GM19468 (cell line): Measurements from ENCODE around the gene ADAMTS2.
"Not testable (repeated sequence)": the region's sequence is repeated elsewhere in the genome, so short reads cannot be mapped to it uniquely, and the experiment has no call there.

ENCODE experiments used
- ATAC-seq: cut with Tn5 transposase; IDR thresholded peaks from one replicate; pipeline ENCODE4 v1.9.1; 2021; ENCODE audit warnings: mild to moderate bottlenecking, moderate library complexity, moderate number of reproducible peaks; ENCODE audit not compliant: unreplicated experiment; ENCODE audit errors: extremely low read depth

Gene ADAMTS2

DNA sequence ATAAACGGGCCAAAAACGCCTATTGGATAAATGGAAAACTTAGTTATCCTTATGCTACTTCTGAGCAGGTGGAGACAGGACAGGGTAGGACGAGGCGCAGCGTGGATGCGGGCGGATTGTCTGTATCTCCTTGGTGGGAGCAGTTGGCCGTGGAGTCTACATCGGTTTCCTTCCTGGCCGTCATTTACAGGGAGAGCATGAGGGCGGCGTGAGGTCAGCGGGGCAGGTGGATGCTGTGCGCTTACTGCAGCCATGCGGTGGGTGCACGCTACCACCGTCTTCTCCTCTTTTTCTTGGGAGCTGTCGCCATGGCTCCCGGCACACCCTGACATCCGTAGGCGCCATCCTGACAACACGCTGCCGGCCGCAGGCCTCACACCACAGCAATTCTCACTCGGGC is 121.3 kb downstream of the ADAMTS2 start:
- no peak for ATAC-seq

- ATAC-seq, result no peak
These were observed 121.7 kb downstream of the ADAMTS2 start for GRCh38 chr5:179223528-179223927.

- no peak for ATAC-seq
These were observed 122.8 kb downstream of the ADAMTS2 start for GRCh38 chr5:179222246-179223017.

GRCh38 chr5:179221877-179222220 is 123.4 kb downstream of the ADAMTS2 start:
- ATAC-seq, result no peak

- ATAC-seq, result no peak
These were observed 123.9 kb downstream of the ADAMTS2 start for GRCh38 chr5:179221196-179221876.

DNA sequence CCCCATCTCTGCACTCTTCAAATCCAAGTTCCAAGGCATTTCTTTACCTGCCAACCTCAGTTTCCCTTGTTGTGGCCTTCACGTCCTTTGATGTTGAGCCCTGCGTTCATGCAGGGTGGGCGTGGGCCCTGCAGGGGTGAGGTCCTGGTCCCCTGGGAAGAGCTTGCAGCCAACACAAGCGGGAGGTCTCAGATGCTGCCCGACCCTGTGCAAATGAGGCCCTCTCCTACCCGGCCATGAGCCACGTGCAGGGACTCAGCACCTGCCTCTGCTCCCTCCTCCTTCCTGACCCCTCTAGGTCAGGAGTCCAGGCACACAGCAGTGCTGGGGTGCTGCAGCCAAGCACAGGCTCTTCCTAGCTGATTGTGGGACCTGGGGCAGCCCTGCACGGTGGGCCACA is 124.5 kb downstream of the ADAMTS2 start:
- ATAC-seq, result no peak

- ATAC-seq, result no peak
These were observed 125.3 kb downstream of the ADAMTS2 start for GRCh38 chr5:179219661-179220620.

GRCh38 chr5:179218943-179219330 is 126.3 kb downstream of the ADAMTS2 start:
- no peak for ATAC-seq

DNA sequence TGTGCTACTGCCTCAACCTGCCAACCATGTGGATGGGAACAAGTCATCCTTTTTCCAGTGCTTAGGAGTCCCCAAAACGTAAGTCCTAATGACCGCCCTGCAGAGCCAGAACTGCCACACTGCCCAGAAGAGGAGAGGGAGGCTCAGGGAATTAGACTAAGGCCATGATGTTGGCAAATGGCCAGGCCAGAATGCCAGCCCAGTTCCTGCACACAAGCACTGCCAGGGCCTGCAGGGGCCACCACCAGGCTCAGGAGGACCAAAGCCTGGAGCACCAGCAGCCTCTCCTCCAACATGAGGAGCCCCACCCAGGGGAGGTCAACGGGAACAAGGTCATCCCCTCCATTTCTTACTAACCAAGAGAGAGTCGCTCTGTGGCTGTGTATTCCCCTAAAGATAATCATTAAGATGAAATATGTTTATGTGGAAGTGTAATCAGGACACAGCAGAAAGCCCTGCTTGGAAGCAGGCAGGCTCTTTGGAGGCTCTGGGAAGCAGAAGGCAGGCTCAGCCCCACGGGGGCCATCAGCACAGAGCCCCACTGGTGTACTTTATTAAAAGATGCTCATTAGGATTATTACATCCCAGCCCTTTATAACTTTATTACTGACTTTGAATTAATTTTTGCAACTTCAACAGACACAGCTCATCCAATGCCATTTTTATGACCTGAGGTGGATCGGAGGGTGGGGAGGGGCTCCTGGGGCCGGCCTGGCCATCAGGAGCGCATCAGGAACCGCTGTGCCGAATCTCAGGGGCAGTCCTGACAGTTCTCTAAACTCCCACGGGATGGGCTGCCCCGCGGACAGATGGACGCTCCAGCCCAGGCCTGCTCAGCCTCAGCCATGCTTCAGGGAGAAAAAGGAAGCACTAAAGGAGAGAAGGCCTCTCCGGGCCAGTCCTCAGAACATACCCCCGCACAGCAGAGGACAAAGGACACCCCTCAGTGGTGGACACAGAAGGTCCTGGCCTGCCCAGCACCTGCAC is 127.0 kb downstream of the ADAMTS2 start:
- ATAC-seq, result no peak

DNA sequence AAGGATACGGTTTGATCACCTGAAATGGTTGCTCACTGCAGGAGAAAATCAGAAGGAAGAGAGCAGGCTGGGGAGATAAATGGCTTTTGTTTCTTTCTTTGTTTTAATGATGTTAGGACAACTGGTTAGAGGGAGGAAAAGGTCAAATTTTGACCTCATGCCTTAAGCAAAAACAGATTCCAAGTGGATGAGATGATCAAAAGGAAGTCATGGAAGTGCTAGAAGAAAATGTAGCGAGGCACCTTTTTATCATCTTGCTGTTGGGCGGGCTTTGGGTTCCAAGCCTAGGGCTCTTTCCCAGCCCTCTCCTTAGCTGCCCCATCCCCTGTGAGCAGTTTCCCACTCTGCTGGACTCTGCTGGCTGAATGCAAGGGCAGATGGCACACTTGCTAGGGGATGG is 127.9 kb downstream of the ADAMTS2 start:
- no peak for ATAC-seq

GRCh38 chr5:179216381-179216780 is 128.9 kb downstream of the ADAMTS2 start:
- not testable (repeated sequence) for ATAC-seq

DNA sequence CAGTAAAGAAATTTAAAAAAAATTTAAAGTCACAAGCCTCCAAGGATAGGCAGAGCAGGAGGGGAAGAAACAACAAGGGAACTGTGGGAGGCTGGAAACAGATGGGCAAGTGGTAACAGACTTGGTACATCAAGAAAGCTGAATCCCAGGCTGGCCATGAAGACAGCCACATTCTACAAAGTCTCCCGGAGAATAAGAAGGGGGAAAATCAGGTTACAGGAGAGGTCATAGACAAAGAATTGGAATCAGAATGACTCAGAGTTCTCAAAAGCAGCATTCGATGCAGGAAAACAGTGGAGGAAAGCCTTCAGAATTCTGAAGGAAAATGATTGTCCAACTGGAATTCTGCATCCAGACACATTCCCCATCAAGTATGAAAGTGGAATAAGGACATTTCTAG is 129.7 kb downstream of the ADAMTS2 start:
- no peak for ATAC-seq

- no peak for ATAC-seq
These were observed 130.6 kb downstream of the ADAMTS2 start for GRCh38 chr5:179214678-179215077.

DNA sequence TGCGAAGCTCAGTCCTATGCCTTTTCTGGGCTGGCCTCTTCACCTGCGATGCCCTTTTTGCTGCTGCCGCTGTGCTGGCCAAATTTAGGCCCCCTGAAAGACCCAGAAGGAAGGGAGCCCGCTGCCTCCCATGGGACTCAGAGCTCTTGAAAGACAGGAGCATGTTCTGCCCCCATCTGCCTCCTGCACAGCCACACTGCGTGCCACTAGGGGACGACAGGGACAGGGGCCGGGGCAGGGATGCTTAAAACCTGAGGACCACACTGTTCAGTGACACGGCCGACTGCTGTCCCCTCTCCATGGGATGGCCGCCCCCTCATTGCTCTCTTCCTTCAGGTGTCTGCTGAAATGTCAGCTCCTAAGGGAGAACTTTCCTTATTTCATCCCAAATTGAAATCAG is 132.4 kb downstream of the ADAMTS2 start:
- ATAC-seq, result no peak

- ATAC-seq, result no peak
These were observed 133.6 kb downstream of the ADAMTS2 start for GRCh38 chr5:179211631-179212030.

DNA sequence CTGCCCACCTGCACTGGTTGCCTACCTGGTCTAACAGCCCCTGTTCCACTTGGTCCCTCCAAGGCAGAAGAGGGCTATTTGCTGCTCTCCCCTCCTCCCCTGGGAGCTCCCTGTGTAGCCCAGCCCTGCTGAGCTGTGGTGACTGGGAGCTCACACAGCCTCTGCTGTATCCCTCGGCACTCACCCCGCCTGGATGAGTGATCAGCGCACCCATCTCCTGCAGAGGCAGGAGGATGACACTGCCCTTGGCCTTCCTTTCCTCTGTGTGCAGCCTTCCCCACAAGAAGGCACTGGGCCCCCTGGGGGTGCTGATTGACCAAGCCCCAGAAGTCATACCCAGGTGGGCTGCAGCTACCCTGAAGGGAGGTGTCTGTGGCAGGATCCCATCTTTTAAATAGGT is 134.2 kb downstream of the ADAMTS2 start:
- ATAC-seq, result no peak

DNA sequence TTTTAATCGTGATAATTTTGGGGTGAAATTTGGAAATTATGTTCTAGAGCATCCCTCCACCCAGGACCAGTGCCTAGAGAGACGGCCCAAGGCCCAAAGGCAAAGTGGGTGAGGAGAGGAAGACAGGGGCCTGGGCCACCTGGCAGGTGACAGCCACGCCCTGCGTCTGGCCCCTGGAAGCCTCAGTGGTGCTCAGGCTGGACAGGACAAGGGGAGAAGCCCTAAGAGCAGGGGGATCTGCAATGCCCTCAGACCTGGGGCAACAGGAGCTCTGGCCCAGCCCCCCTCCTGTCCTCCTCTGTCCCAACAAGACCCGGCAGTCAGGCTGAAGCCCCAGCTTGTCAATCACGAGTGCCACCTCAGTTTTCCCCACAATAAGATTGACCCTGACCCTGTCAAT is 134.8 kb downstream of the ADAMTS2 start:
- ATAC-seq, result no peak

DNA sequence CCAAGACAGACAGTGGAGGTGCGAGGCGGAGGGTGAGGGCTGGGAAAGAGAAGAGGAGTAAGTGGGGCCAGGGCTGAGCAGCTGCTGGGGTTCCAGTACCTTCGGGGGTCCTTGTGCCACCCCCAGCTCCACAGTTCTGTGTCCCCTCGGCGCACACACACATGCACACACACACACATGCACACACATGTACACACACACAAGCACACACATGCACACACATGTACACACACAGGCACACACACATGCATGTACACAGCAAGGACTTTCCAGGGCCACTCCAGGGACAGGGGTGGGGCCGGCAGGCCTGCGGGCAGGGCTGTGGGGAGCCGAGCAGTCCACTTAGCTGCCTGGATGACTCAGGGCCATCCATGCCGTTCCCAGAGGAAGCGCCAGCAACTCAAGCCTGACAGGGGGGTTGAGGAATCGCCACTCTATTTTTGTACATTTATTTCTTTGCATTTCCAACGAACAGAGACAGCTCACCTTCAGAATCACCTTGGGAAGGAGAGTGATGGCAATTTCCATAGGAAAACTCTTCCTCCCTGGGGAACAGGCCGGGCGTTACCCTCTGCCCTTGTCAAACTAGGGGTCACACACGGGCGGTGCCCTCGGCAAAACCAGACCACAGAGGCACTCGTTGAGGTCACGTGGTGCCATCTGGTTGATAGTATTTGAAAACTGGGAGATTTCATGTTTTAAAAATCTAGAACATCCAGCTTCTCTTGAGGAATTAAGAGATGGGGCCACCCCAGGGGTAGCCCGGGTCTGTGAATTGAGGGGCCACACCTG is 135.7 kb downstream of the ADAMTS2 start:
- ATAC-seq, result no peak
